GM10248 (cell line): Measurements from ENCODE around the gene POLR1C.
"Not testable (repeated sequence)": the region's sequence is repeated elsewhere in the genome, so short reads cannot be mapped to it uniquely, and the experiment has no call there.

Experiments used
- CTCF ChIA-PET: fragments of 300-600 bp; sonication (Branson Sonifier 250); formaldehyde crosslinking; extraction: SDS; loops from one replicate; lab custom pipeline; 2021; ENCODE audit warnings: antibody characterized with exemption; lab: Yijun Ruan, JAX
- POLR2A ChIA-PET: fragments of 350-650 bp; sonication (Branson Sonifier 250); formaldehyde crosslinking; extraction: SDS; loops from one replicate; lab custom pipeline; 2020; ENCODE audit warnings: antibody characterized with exemption; lab: Yijun Ruan, JAX
- DNase-seq: peaks from one replicate; pipeline ENCODE4 v3.0.0; 2012; ENCODE audit errors: extremely low spot score
- CTCF ChIP-seq: IDR thresholded peaks from 2 replicates; pipeline ENCODE4 v1.5.1; 2012; ENCODE audit warnings: mild to moderate bottlenecking, low read depth; ENCODE audit errors: extremely low read depth, missing control alignments, control extremely low read depth

Gene POLR1C

DNA sequence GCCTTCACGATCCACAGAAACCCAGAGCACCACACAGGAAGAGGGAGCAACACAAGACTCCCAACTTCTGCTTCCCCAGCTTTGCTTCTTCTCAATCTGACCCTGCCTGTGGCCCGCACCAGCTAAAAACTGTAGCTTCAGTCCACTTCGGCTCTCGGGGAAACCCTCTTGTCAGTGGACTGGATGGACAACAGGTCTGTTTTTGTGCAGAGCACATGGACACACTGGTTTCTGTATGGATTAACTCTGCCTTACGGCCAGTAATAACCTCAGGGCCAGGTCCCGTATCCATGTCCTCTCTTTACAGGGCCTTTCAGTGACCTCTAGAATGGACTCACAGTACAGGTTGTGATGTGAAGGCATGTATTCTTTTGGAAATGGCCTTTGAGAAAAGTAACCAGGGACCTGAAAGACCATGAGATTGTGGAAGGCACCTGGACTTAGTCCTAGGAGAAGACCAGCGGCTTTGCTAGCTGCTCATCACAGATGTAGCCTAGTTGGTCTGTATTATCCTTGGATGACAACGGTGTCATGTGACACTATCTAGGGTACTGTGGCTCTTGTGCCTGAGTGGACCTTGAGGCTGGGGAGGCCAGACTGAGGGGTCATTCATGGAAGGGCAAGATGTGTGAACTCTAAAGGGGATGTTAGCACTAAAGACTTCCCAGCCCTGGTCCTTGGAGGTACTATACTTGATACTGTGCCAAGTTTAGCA is 5.8 kb downstream of the POLR1C start:
- TF ChIP-seq CTCF, result no peak
- ChIA-PET CTCF (interaction anchor here (0.7 to 8.0 kb wide), 2 partner anchors 16 to 42 kb away, joined by 3 to 56 read pairs; no protein-coding TSS in a partner anchor), POLR2A (no interaction called here)
- no peak for DNase-seq

DNA sequence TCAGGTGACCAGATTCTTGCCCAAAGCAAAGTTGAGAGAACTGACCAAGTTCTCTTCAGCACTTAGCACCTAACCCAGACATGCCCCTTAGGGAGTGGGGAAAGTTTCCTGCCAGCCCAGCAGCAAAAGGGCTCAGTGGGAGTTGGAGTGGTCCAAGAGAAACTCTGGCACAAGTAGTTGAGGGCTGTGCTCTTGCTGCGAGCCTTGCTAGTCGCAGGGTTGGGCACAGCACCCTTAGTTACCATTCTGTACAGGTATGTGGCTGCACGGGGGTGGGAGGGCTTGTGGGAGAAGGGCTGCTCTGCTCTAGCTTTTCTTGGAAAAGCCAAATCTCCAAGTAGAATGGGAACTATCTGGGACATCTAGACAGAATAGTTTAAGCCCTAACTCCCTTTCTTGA is 6.4 kb downstream of the POLR1C start:
- DNase-seq, result no peak
- ChIA-PET CTCF (no interaction called here), POLR2A (no interaction called here)
- no peak for TF ChIP-seq CTCF

DNA sequence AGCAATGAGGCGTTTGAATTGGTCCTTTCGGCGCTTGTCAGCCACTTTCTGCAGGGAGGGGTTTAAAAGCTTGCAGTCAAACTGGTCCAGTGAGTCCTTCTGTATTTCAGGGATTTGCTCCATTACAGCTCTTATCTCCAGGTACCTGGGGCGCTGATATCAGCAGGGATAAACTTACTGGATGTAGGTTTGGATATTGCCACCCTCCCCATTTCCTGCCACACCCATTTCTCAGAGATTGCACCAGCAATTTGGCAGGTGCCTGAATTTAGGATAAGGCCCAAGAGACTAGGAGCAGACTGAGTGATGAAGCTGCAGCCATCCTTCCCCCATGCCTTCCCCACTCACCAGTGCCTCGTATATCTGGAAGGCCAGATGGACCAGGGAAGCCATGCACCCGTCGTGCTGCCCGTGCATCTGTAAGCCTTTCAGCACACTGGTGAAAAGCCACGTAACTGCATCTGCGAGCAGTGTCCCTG is 7.6 kb downstream of the POLR1C start:
- CTCF ChIA-PET, result interaction anchor here (1.1 to 2.5 kb wide), 3 partner anchors 17 to 31 kb away, joined by 3 to 12 read pairs (median 3); no protein-coding TSS in a partner anchor
- no peak for TF ChIP-seq CTCF
- DNase-seq, result no peak
- POLR2A ChIA-PET, result interaction anchor here (0.7 kb wide), 1 partner anchor 10 kb away, joined by 3 read pairs; no protein-coding TSS in a partner anchor

DNA sequence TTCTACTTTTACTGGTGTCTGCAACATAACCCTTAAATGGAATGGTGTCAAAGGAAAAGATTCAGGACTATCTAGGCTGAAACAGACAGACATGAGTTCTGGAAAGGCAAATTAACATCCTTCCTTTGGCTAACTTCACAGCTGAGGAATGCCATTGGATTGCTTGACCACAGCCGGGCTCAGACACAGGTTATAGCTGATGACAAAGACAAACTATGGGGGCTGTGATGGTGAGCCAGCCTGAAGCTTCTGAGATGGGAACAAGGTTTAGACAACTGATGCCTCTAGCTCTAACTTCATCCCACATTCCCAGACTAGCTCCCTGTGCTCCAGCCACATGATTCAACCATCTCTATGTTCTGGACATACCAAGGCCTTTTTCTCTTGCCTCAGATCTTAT is 15.3 kb downstream of the POLR1C start:
- ChIA-PET POLR2A (no interaction called here), CTCF (interaction anchor here (1.1 to 2.3 kb wide), 6 partner anchors 13 to 241 kb away, joined by 3 to 12 read pairs (median 4); partner anchors contain the start of genes POLR1C and YIPF3)
- TF ChIP-seq CTCF, result no peak
- DNase-seq, result no peak

- CTCF ChIA-PET, result interaction anchor here (1.2 kb wide), 1 partner anchor 32 kb away, joined by 3 read pairs; no protein-coding TSS in a partner anchor
- POLR2A ChIA-PET, DNase-seq: not testable (repeated sequence)
Measured at GRCh38 chr6:43538986-43539385, 22.1 kb downstream of the POLR1C start.

DNA sequence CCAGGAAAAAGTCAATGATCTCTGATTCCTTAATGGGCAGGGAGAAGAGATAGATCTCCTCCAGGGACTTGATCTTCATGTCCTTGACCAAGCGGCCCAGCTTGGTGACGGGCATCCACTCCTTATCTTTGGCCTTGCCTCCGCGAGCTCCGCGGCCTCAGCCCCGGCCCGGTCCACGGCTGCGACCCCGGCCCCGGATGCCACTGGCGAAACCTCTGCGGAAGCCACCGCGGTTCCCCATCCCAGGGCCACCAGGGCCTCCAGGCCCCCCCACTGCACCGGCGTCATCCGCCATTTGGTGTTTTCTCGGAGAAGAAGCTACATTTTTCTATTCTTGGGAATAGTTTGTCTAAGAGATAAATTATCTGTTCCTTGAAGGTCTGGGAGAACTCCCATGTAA is 22.5 kb downstream of the POLR1C start:
- DNase-seq, POLR2A ChIA-PET: not testable (repeated sequence)
- CTCF ChIA-PET, result interaction anchor here (1.2 kb wide), 1 partner anchor 32 kb away, joined by 3 read pairs; no protein-coding TSS in a partner anchor

- no peak for TF ChIP-seq CTCF
- DNase-seq, result no peak
- ChIA-PET POLR2A (no interaction called here), CTCF (no interaction called here)
Measured at GRCh38 chr6:43540507-43540906, 23.6 kb downstream of the POLR1C start.
